Measurements from ENCODE around the gene MYH15.

The MYH15 gene

GRCh38 chr3:108548304-108548703 is 37.9 kb upstream of the MYH15 start:
- CTCF ChIA-PET: no interaction called here
- no peak overlapping the region for H3K27ac ChIP-seq
- TF ChIP-seq CTCF (conservative IDR thresholded peaks at IDR 0.05; ENCODE audit: low read depth): no peak
- no peak for DNase-seq (ENCODE audit: low spot score)
- POLR2A ChIA-PET (ENCODE audit: low non-redundant PET): no interaction called here

GRCh38 chr3:108546692-108547091 is 36.3 kb upstream of the MYH15 start:
- POLR2A ChIA-PET (ENCODE audit: low non-redundant PET): no interaction called here
- TF ChIP-seq CTCF (conservative IDR thresholded peaks at IDR 0.05; ENCODE audit: low read depth): no peak
- CTCF ChIA-PET: interaction anchor here (0.6 to 0.7 kb wide), 2 partner anchors 22 to 311 kb away, joined by 3 read pairs; no protein-coding TSS in a partner anchor
- no peak overlapping the region for H3K27ac ChIP-seq
- DNase-seq (ENCODE audit: low spot score): no peak

- CTCF ChIA-PET: interaction anchor here (0.6 to 0.7 kb wide), 2 partner anchors 22 to 312 kb away, joined by 3 read pairs; no protein-coding TSS in a partner anchor
- POLR2A ChIA-PET (ENCODE audit: low non-redundant PET): no interaction called here
- DNase-seq (ENCODE audit: low spot score): no peak
- no peak overlapping the region for H3K27ac ChIP-seq
- TF ChIP-seq CTCF (conservative IDR thresholded peaks at IDR 0.05; ENCODE audit: low read depth): no peak
Observed at GRCh38 chr3:108546247-108546646, 35.9 kb upstream of the MYH15 start.

GRCh38 chr3:108538083-108538482 is 27.7 kb upstream of the MYH15 start:
- ChIA-PET POLR2A (ENCODE audit: low non-redundant PET) (no interaction called here), CTCF (interaction anchor here (0.6 kb wide), 1 partner anchor 625 kb away, joined by 5 read pairs; no protein-coding TSS in a partner anchor)
- TF ChIP-seq CTCF (conservative IDR thresholded peaks at IDR 0.05; ENCODE audit: low read depth): no peak
- no peak overlapping the region for H3K27ac ChIP-seq
- no peak for DNase-seq (ENCODE audit: low spot score)

GRCh38 chr3:108528459-108529252 is 18.3 kb upstream of the MYH15 start:
- ChIA-PET CTCF (no interaction called here), POLR2A (ENCODE audit: low non-redundant PET) (no interaction called here)
- no peak overlapping the region for H3K27ac ChIP-seq
- no peak for TF ChIP-seq CTCF (conservative IDR thresholded peaks at IDR 0.05; ENCODE audit: low read depth)
- DNase-seq (ENCODE audit: low spot score): no peak

GRCh38 chr3:108527817-108528216 is 17.4 kb upstream of the MYH15 start:
- no peak for TF ChIP-seq CTCF (conservative IDR thresholded peaks at IDR 0.05; ENCODE audit: low read depth)
- CTCF ChIA-PET: no interaction called here
- H3K27ac ChIP-seq: no peak overlapping the region
- no peak for DNase-seq (ENCODE audit: low spot score)
- POLR2A ChIA-PET (ENCODE audit: low non-redundant PET): no interaction called here

All from RWPE1 (cell line).